H1 (cell line): ENCODE data around the gene TMEM271. TPM values are rescaled to one million over a fixed set of nuclear protein-coding genes. Genes with fewer than 3 reads are reported as not detected.

ENCODE experiments used
- CTCF ChIA-PET: fragments of 300-600 bp; sonication (Branson Sonifier 250); formaldehyde crosslinking; loops from one replicate; lab custom pipeline; 2021; ENCODE audit not compliant: partially characterized antibody; lab: Charles Lee
- POLR2A ChIA-PET: fragments of 300-600 bp; sonication (Branson Sonifier 250); formaldehyde crosslinking; loops from one replicate; lab custom pipeline; 2021; ENCODE audit warnings: inconsistent platforms; ENCODE audit not compliant: partially characterized antibody; lab: Charles Lee
- DNase-seq, 2 experiments: peaks; one replicate each; pipeline versions ENCODE4 v3.0.0 to v3.0.0-alpha.2; 2010 to 2022; ENCODE audit warnings: low spot score in 2 of 2, low read depth in 1 of 2, mixed read lengths in 1 of 2
- FAIRE-seq: peaks from 2 replicates; lab custom pipeline; 2011; peaks lifted over from hg19 to GRCh38; lab: Jason Lieb, UNC
- H2AFZ ChIP-seq: 2 replicates; pipeline ENCODE4 v1.8.1; 2012; ENCODE audit warnings: low read length, inconsistent platforms
- H2AK5ac ChIP-seq: 2 replicates; pipeline ENCODE4 v1.6.1; 2013; ENCODE audit warnings: low read depth, low read length
- H2BK120ac ChIP-seq: replicated peaks from 2 replicates; pipeline ENCODE3; 2013; ENCODE audit warnings: low read depth, low read length, inconsistent platforms
- H2BK12ac ChIP-seq: 2 replicates; pipeline ENCODE4 v1.6.1; 2013; ENCODE audit warnings: low read depth, low read length
- H2BK15ac ChIP-seq: 2 replicates; pipeline ENCODE4 v1.6.1; 2013; ENCODE audit warnings: low read length
- H2BK20ac ChIP-seq: 2 replicates; pipeline ENCODE4 v1.6.1; 2013; ENCODE audit warnings: low read length
- H2BK5ac ChIP-seq: 2 replicates; pipeline ENCODE4 v1.6.1; 2013; ENCODE audit warnings: low read depth, low read length
- H3K14ac ChIP-seq: 2 replicates; pipeline ENCODE4 v1.6.1; 2013; ENCODE audit warnings: inconsistent platforms; ENCODE audit not compliant: insufficient read length
- H3K18ac ChIP-seq: 2 replicates; pipeline ENCODE4 v1.6.1; 2013; ENCODE audit warnings: low read length; ENCODE audit errors: extremely low read depth
- H3K23ac ChIP-seq: 2 replicates; pipeline ENCODE4 v1.6.1; 2013; ENCODE audit warnings: inconsistent platforms; ENCODE audit not compliant: insufficient read length
- H3K23me2 ChIP-seq: 2 replicates; pipeline ENCODE4 v1.6.1; 2013; ENCODE audit warnings: low read depth, low read length
- H3K27ac ChIP-seq: 2 replicates; pipeline ENCODE4 v1.6.1; 2011; ENCODE audit warnings: low read depth, low read length, inconsistent platforms
- H3K27me3 ChIP-seq, 4 experiments: replicated peaks in 1 of 4; 1 replicate in 1 of 4; 2 replicates in 3 of 4; pipeline versions ENCODE4 v1.6.1 to v1.8.1; 2011 to 2013; ENCODE audit warnings: low read length in 3 of 4, mild to moderate bottlenecking in 3 of 4, inconsistent platforms in 2 of 4, mixed read lengths in 2 of 4, moderate library complexity in 1 of 4; ENCODE audit not compliant: control insufficient read depth in 3 of 4, insufficient read depth in 3 of 4; ENCODE audit errors: extremely low read depth in 1 of 4
- H3K36me3 ChIP-seq, 4 experiments: 2 replicates each; pipeline versions ENCODE4 v1.6.1 to v1.8.1; 2011 to 2013; ENCODE audit warnings: mild to moderate bottlenecking in 4 of 4, low read length in 3 of 4, moderate library complexity in 2 of 4, control low read depth in 1 of 4, inconsistent platforms in 1 of 4; ENCODE audit not compliant: insufficient read depth in 4 of 4, control insufficient read depth in 2 of 4
- H3K4ac ChIP-seq: replicated peaks from 2 replicates; pipeline ENCODE3; 2013; ENCODE audit warnings: low read length, low read depth, mixed read lengths, inconsistent platforms; ENCODE audit not compliant: insufficient read length
- H3K4me1 ChIP-seq, 4 experiments: replicated peaks in 1 of 4; 1 replicate in 1 of 4; 2 replicates in 3 of 4; pipeline versions ENCODE4 v1.6.1 to v1.8.1; 2011 to 2013; ENCODE audit warnings: low read length in 3 of 4, inconsistent platforms in 2 of 4, mixed read lengths in 1 of 4; ENCODE audit not compliant: insufficient read depth in 4 of 4, control insufficient read depth in 3 of 4
- H3K4me2 ChIP-seq, 2 experiments: 2 replicates each; pipeline versions ENCODE4 v1.6.1 to v1.8.1; 2011 to 2013; ENCODE audit warnings: low read depth in 2 of 2, low read length in 2 of 2, control low read depth in 1 of 2, inconsistent platforms in 1 of 2, mild to moderate bottlenecking in 1 of 2; ENCODE audit not compliant: insufficient read depth in 1 of 2
- H3K4me3 ChIP-seq, 4 experiments: fragments of 200-600, 300-600 bp in 1 of 4; sonication (generic), shearing (Covaris generic), sonication (Bioruptor Twin) in 1 of 4; 2 replicates each; pipeline versions ENCODE4 v1.5.1 to v1.8.1; 2011 to 2016; ENCODE audit warnings: low read length in 4 of 4, low read depth in 3 of 4, control low read depth in 2 of 4, inconsistent platforms in 2 of 4, mild to moderate bottlenecking in 2 of 4, mixed read lengths in 1 of 4, moderate library complexity in 1 of 4; ENCODE audit not compliant: insufficient read depth in 2 of 4; ENCODE audit errors: extremely low read depth in 1 of 4
- H3K56ac ChIP-seq: replicated peaks from 2 replicates; pipeline ENCODE3; 2013; ENCODE audit warnings: low read depth, mild to moderate bottlenecking, mixed read lengths, low read length, inconsistent platforms; ENCODE audit not compliant: insufficient read length
- H3K79me1 ChIP-seq: 2 replicates; pipeline ENCODE4 v1.6.1; 2013; ENCODE audit warnings: low read depth, low read length, control low read depth
- H3K79me2 ChIP-seq, 2 experiments: 2 replicates each; pipeline versions ENCODE4 v1.6.1 to v1.8.1; 2012 to 2013; ENCODE audit warnings: low read length in 2 of 2, mild to moderate bottlenecking in 2 of 2, inconsistent platforms in 1 of 2; ENCODE audit not compliant: insufficient read depth in 2 of 2, control insufficient read depth in 1 of 2
- H3K9ac ChIP-seq, 4 experiments: replicated peaks in 1 of 4; 1 replicate in 1 of 4; 2 replicates in 3 of 4; pipeline versions ENCODE4 v1.6.1 to v1.8.1; 2011 to 2013; ENCODE audit warnings: low read depth in 3 of 4, low read length in 3 of 4, control low read depth in 2 of 4, mild to moderate bottlenecking in 2 of 4, moderate library complexity in 2 of 4, inconsistent platforms in 1 of 4; ENCODE audit errors: extremely low read depth in 1 of 4
- H3K9me3 ChIP-seq, 2 experiments: 2 replicates each; pipeline versions ENCODE4 v1.6.1 to v1.8.1; 2012 to 2013; ENCODE audit warnings: mild to moderate bottlenecking in 2 of 2, moderate library complexity in 2 of 2, control low read depth in 1 of 2, inconsistent platforms in 1 of 2, low read depth in 1 of 2, low read length in 1 of 2, mixed read lengths in 1 of 2; ENCODE audit not compliant: insufficient read depth in 2 of 2
- H4K20me1 ChIP-seq, 2 experiments: replicated peaks in 1 of 2; 2 replicates each; pipeline versions ENCODE3 to v1.8.1; 2011 to 2013; ENCODE audit warnings: inconsistent platforms in 2 of 2, low read length in 2 of 2, mild to moderate bottlenecking in 1 of 2; ENCODE audit not compliant: insufficient read depth in 2 of 2, control insufficient read depth in 1 of 2
- H4K5ac ChIP-seq: 2 replicates; pipeline ENCODE4 v1.6.1; 2013; ENCODE audit warnings: low read length, low read depth, mixed read lengths, inconsistent platforms; ENCODE audit not compliant: insufficient read length
- H4K8ac ChIP-seq: 2 replicates; pipeline ENCODE4 v1.8.0; 2013; ENCODE audit warnings: mild to moderate bottlenecking, moderate library complexity, low read length, inconsistent platforms; ENCODE audit not compliant: insufficient read depth; ENCODE audit errors: extremely low read depth
- H4K91ac ChIP-seq: replicated peaks from 2 replicates; pipeline ENCODE3; 2013; ENCODE audit warnings: low read length, mixed read lengths, inconsistent platforms; ENCODE audit not compliant: insufficient read length
- BRCA1 ChIP-seq: IDR thresholded peaks from 2 replicates; pipeline ENCODE4 v1.6.1; 2012; ENCODE audit warnings: low read depth, low read length, improper control_type of control experiment
- CBX5 ChIP-seq: fragments of 300-800, 300-1000 bp; sonication (generic); IDR thresholded peaks from 2 replicates; pipeline ENCODE4 v1.7.1; 2016; ENCODE audit warnings: antibody characterized with exemption, low read length, low read depth
- CBX8 ChIP-seq: fragments of 300-800, 300-1000 bp; sonication (generic); IDR thresholded peaks from 2 replicates; pipeline ENCODE4 v1.7.1; 2016; ENCODE audit warnings: low read depth, low read length, borderline replicate concordance
- EZH2 ChIP-seq: fragments of 200-600 bp; sonication (generic); IDR thresholded peaks from 2 replicates; pipeline ENCODE4 v1.7.1; 2012; ENCODE audit warnings: low read depth, mild to moderate bottlenecking, moderate library complexity, low read length, inconsistent platforms; ENCODE audit not compliant: severe bottlenecking
- GTF2F1 ChIP-seq: IDR thresholded peaks from 2 replicates; pipeline ENCODE4 v1.6.1; 2012; ENCODE audit warnings: low read depth, low read length, improper control_type of control experiment, borderline replicate concordance
- KDM1A ChIP-seq: fragments of 200-600, 300-600 bp; sonication (generic); IDR thresholded peaks from 2 replicates; pipeline ENCODE4 v1.7.1; 2016; ENCODE audit warnings: mild to moderate bottlenecking, low read length, borderline replicate concordance
- MAFK ChIP-seq: IDR thresholded peaks from 2 replicates; pipeline ENCODE4 v1.6.1; 2012; ENCODE audit warnings: low read depth, mild to moderate bottlenecking, improper control_type of control experiment, low read length
- RBBP5 ChIP-seq: IDR thresholded peaks from 2 replicates; pipeline ENCODE4 v1.7.1; 2012; ENCODE audit warnings: low read depth, mild to moderate bottlenecking, inconsistent platforms, low read length, moderate library complexity, borderline replicate concordance
- SAP30 ChIP-seq: fragments of 300-600 bp; sonication (generic); IDR thresholded peaks from 2 replicates; pipeline ENCODE4 v1.7.1; 2012; ENCODE audit warnings: low read length, moderate library complexity, mild to moderate bottlenecking, inconsistent platforms; ENCODE audit not compliant: insufficient read depth, insufficient replicate concordance
- SIX5 ChIP-seq: IDR thresholded peaks from 2 replicates; pipeline ENCODE4 v1.6.1; 2011; ENCODE audit warnings: mild to moderate bottlenecking, low read depth, low read length
- TBP ChIP-seq: IDR thresholded peaks from 2 replicates; pipeline ENCODE4 v1.6.1; 2011; ENCODE audit warnings: low read depth, low read length, improper control_type of control experiment
- WGBS, 2 experiments: shearing (Covaris generic) in 1 of 2; methylation state at CpG; one replicate each; pipeline versions ENCODE4 v1.1.6 to v1.1.7; 2013 to 2015; ENCODE audit warnings: low lambda C conversion rate in 2 of 2, mixed read lengths in 2 of 2, inconsistent platforms in 1 of 2, low coverage in 1 of 2, missing lambda C conversion rate in 1 of 2; ENCODE audit not compliant: insufficient replicate concordance in 2 of 2, insufficient coverage in 1 of 2, insufficient read length in 1 of 2; ENCODE audit errors: extremely low coverage in 1 of 2, missing lambda C conversion rate in 1 of 2; 5-methylcytosine and 5-hydroxymethylcytosine counted together
- polyA plus RNA-seq, 7 experiments: library from polyadenylated mRNA; depleted of rRNA in 3 of 7; stranded (reverse) in 5 of 7; unstranded in 2 of 7; fragments of >200 nt in 5 of 7; fragments of 200-250 nt in 2 of 7; gene quantifications; 1 replicate in 5 of 7; 2 replicates in 1 of 7; 4 replicates in 1 of 7; pipeline versions ENCODE4 v1.2.1 to v1.2.3, GENCODE V29; 2011 to 2013; ENCODE audit warnings: missing spikeins in 2 of 7, mixed read lengths in 2 of 7
- total RNA-seq: library from RNA; stranded (reverse); fragmentation: NEBNext Ultra II Directional; extraction: Animal tissue kit (Norgen Biotek cat#: 25700); gene quantifications from 2 replicates; pipeline ENCODE4 v1.2.1, GENCODE V29; 2021
- TF ChIP-seq, protein P1 (sequence below): IDR thresholded peaks from 2 replicates; pipeline ENCODE4 v1.6.1; 2011; ENCODE audit warnings: low read length, improper control_type of control experiment

The TMEM271 gene
- total and polyA plus RNA-seq, 2 of the 8 experiments (the other 6 are each of a cell fraction or from before 2014, with no cell fraction given) = 0.08 to 0.35 TPM

DNA sequence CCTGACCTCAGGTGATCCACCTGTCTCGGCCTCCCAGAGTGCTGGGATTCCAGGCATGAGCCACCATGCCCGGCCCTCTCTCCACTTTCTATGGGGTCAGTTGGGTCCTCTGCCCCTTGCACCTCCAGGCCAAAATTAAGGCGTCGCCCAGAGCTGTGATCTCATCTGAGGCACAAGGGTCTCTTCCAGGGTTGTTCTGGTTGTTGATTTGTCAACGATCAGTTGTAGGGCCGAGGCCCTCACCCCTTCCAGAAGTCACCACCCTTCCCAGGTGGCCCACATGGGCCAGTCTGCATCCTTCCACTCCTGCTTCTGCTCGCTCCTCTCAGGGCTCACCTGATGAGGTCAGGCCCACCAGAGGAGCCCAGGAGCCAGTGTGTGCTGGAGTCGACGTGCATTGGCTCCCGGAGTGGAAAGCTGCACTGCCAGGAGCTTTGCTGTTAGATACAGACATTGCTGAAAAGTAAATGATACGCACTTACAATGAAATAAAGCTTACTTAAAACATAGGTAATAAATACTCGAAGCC is 14.3 kb upstream of the TMEM271 start:
- Histone ChIP-seq H3K23me2 (no peaks in the 10 kb centered on the region; the same call in 1 of the 2 replicates), H3K18ac (no peak overlapping the region), H2AFZ (no peak overlapping the region), H2BK120ac (no peak overlapping the region), H3K9me3 (0 out of 4 replicates have a peak, but pooled peaks cover 0 to 2% of the 10 kb centered on the region in 2 experiments), H3K56ac (no peak overlapping the region), H2BK20ac (no peak overlapping the region), H3K23ac (no peak overlapping the region), H3K4me3 (no peak overlapping the region), H2BK5ac (no peak overlapping the region), H3K14ac (no peak overlapping the region), H4K5ac (no peak overlapping the region), H4K8ac (peak overlapping the region; percentile 28; the same call in 1 of the 2 replicates), H2BK12ac (no peak overlapping the region), H3K4me1 (no peaks in the 10 kb centered on the region; a peak in 1 of 7 replicates), H3K79me1 (no peaks in the 10 kb centered on the region), H3K4me2 (no peak overlapping the region), H2AK5ac (no peak overlapping the region), H3K27ac (no peak overlapping the region), H2BK15ac (no peak overlapping the region), H3K9ac (no peak overlapping the region), H4K91ac (no peak overlapping the region), H4K20me1 (no peaks in the 10 kb centered on the region), H3K79me2 (no peaks in the 10 kb centered on the region), H3K27me3 (no peaks in the 10 kb centered on the region), H3K36me3 (no peaks in the 10 kb centered on the region), H3K4ac (no peak overlapping the region)
- DNase-seq = no peak
- POLR2A ChIA-PET = interaction anchor here (0.6 kb wide), 1 partner anchor 10 kb away, joined by 3 read pairs; no protein-coding TSS in a partner anchor
- WGBS, 2 experiments = 83% methylated on average over 11 of the region's 12 CpGs; no CpG with 5 or more reads in 1 of the 2 experiments
- no peak for FAIRE-seq
- CTCF ChIA-PET = interaction anchor here (1.5 kb wide), 1 partner anchor 12 kb away, joined by 4 read pairs; no protein-coding TSS in a partner anchor
- TF ChIP-seq TBP = no peak
- no peak for TF ChIP-seq GTF2F1
- TF ChIP-seq BRCA1 = no peak
- no peak for TF ChIP-seq CBX5
- TF ChIP-seq CBX8 = no peak
- TF ChIP-seq, protein P1, sequence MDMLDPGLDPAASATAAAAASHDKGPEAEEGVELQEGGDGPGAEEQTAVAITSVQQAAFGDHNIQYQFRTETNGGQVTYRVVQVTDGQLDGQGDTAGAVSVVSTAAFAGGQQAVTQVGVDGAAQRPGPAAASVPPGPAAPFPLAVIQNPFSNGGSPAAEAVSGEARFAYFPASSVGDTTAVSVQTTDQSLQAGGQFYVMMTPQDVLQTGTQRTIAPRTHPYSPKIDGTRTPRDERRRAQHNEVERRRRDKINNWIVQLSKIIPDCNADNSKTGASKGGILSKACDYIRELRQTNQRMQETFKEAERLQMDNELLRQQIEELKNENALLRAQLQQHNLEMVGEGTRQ = no peak
- no peak for TF ChIP-seq SIX5
- TF ChIP-seq MAFK = no peak
- no peak for TF ChIP-seq RBBP5
- no peak for TF ChIP-seq EZH2
- TF ChIP-seq KDM1A = no peak
- TF ChIP-seq SAP30 = no peak
